Measurements from ENCODE around the gene CNIH3. TPM values are rescaled to one million over a fixed set of nuclear protein-coding genes. Genes with fewer than 3 reads are reported as not detected.

Gene CNIH3
- total and polyA plus RNA-seq, 2 donors (not counting 3 experiments of a cell fraction or from before 2014, with no cell fraction given): 1.3 to 2.5 TPM

GRCh38 chr1:224780736-224781135 lies 164.6 kb downstream of the CNIH3 start:
- Histone ChIP-seq H3K36me3 (ENCODE audit: control insufficient read depth in 2 of 2, extremely low read depth in 1 of 2, insufficient read depth in 2 of 2, low read length in 2 of 2) (no peaks in the 10 kb centered on the region), H3K4me1 (ENCODE audit: control insufficient read depth, extremely low read depth, insufficient read depth, low read length) (no peaks in the 10 kb centered on the region), H3K79me2 (ENCODE audit: control insufficient read depth, insufficient read depth, low read length) (no peaks in the 10 kb centered on the region), H3K27me3 (ENCODE audit: control insufficient read depth in 2 of 2, insufficient read depth in 2 of 2, low read length in 2 of 2) (peaks cover 0 to 2% of the 10 kb centered on the region in 2 experiments), H3K27ac (ENCODE audit: insufficient read depth, low read depth, low read length) (no peak overlapping the region), H3K4me2 (ENCODE audit: insufficient read depth, low read length) (no peak overlapping the region), H3K9me3 (replicated peaks; ENCODE audit: control insufficient read depth, insufficient read depth, low read length) (no peaks in the 10 kb centered on the region), H3K4me3 (replicated peaks in 1 of 3; ENCODE audit: insufficient read depth in 1 of 3, low read depth in 1 of 3, low read length in 3 of 3) (no peak overlapping the region), H3K9me1 (replicated peaks; ENCODE audit: control insufficient read depth, extremely low read depth, insufficient read depth, low read length) (no peaks in the 10 kb centered on the region), H4K20me1 (replicated peaks; ENCODE audit: control insufficient read depth, extremely low read depth, insufficient read depth, low read length) (peaks cover 2% of the 10 kb centered on the region), H3K9ac (replicated peaks; ENCODE audit: extremely low read depth, insufficient read depth, low read length) (no peak overlapping the region), H2AFZ (ENCODE audit: low read depth, low read length) (no peak overlapping the region)
- CTCF ChIA-PET: interaction anchor here (0.5 to 1.1 kb wide), 2 partner anchors 107 to 136 kb away, joined by 3 to 5 read pairs; no protein-coding TSS in a partner anchor
- dilution Hi-C loops (cut with MboI; ENCODE audit: extremely low pct_ligation_motif_present, low sequenced_read_pairs) (no loop called here), intact Hi-C loops (cut with micrococcal nuclease) (no loop called here)
- no peak for FAIRE-seq
- DNase-seq (ENCODE audit: low read depth, low spot score): no peak
- no TSS peak for BruUV-seq (replicated peaks)
- TF ChIP-seq GATA2 (IDR thresholded peaks at IDR 0.05; ENCODE audit: insufficient read depth, insufficient read length, low read depth, low read length): no peak
- TF ChIP-seq FOS (IDR thresholded peaks at IDR 0.05; ENCODE audit: borderline replicate concordance, insufficient read depth, low read length): no peak
- TF ChIP-seq POLR2AphosphoS5 (IDR thresholded peaks at IDR 0.05; ENCODE audit: insufficient read depth, low read depth, low read length): no peak
- TF ChIP-seq CTCF (IDR thresholded peaks at IDR 0.05; ENCODE audit: extremely low read depth in 1 of 2, insufficient read depth in 1 of 2, low read depth in 1 of 2, low read length in 2 of 2): no peak
- no peak for TF ChIP-seq MYC (IDR thresholded peaks at IDR 0.05; ENCODE audit: low read depth, low read length)
- POLR2A ChIA-PET: no interaction called here

GRCh38 chr1:224781800-224782199 lies 165.7 kb downstream of the CNIH3 start:
- Histone ChIP-seq H4K20me1 (replicated peaks; ENCODE audit: control insufficient read depth, extremely low read depth, insufficient read depth, low read length) (peaks cover 2% of the 10 kb centered on the region), H2AFZ (ENCODE audit: low read depth, low read length) (no peak overlapping the region), H3K4me1 (ENCODE audit: control insufficient read depth, extremely low read depth, insufficient read depth, low read length) (no peaks in the 10 kb centered on the region), H3K27ac (ENCODE audit: insufficient read depth, low read depth, low read length) (no peak overlapping the region), H3K36me3 (ENCODE audit: control insufficient read depth in 2 of 2, extremely low read depth in 1 of 2, insufficient read depth in 2 of 2, low read length in 2 of 2) (no peaks in the 10 kb centered on the region), H3K9ac (replicated peaks; ENCODE audit: extremely low read depth, insufficient read depth, low read length) (no peak overlapping the region), H3K27me3 (ENCODE audit: control insufficient read depth in 2 of 2, insufficient read depth in 2 of 2, low read length in 2 of 2) (peaks cover 0 to 2% of the 10 kb centered on the region in 2 experiments), H3K9me1 (replicated peaks; ENCODE audit: control insufficient read depth, extremely low read depth, insufficient read depth, low read length) (no peaks in the 10 kb centered on the region), H3K4me2 (ENCODE audit: insufficient read depth, low read length) (no peak overlapping the region), H3K9me3 (replicated peaks; ENCODE audit: control insufficient read depth, insufficient read depth, low read length) (no peaks in the 10 kb centered on the region), H3K79me2 (ENCODE audit: control insufficient read depth, insufficient read depth, low read length) (no peaks in the 10 kb centered on the region), H3K4me3 (replicated peaks in 1 of 3; ENCODE audit: insufficient read depth in 1 of 3, low read depth in 1 of 3, low read length in 3 of 3) (no peak overlapping the region)
- no peak for TF ChIP-seq FOS (IDR thresholded peaks at IDR 0.05; ENCODE audit: borderline replicate concordance, insufficient read depth, low read length)
- no peak for TF ChIP-seq JUN (IDR thresholded peaks at IDR 0.05; ENCODE audit: borderline replicate concordance, insufficient read depth, insufficient read length, low read depth)
- no peak for TF ChIP-seq MYC (IDR thresholded peaks at IDR 0.05; ENCODE audit: low read depth, low read length)
- no peak for TF ChIP-seq GATA2 (IDR thresholded peaks at IDR 0.05; ENCODE audit: insufficient read depth, insufficient read length, low read depth, low read length)
- no peak for TF ChIP-seq EZH2 (IDR thresholded peaks at IDR 0.05; ENCODE audit: borderline replicate concordance, low read depth, low read length, severe bottlenecking)
- TF ChIP-seq POLR2A (IDR thresholded peaks at IDR 0.05; ENCODE audit: low read depth, low read length): no peak
- TF ChIP-seq CTCF (IDR thresholded peaks at IDR 0.05; ENCODE audit: extremely low read depth in 1 of 2, insufficient read depth in 1 of 2, low read depth in 1 of 2, low read length in 2 of 2): no peak
- TF ChIP-seq MAX (IDR thresholded peaks at IDR 0.05; ENCODE audit: insufficient read depth, insufficient read length): no peak
- intact Hi-C loops (cut with micrococcal nuclease): no loop called here
- POLR2A ChIA-PET: no interaction called here
- BruUV-seq (replicated peaks): no TSS peak
- FAIRE-seq (no peak), DNase-seq (ENCODE audit: low read depth, low spot score) (no peak)
- dilution Hi-C loops (cut with MboI; ENCODE audit: extremely low pct_ligation_motif_present, low sequenced_read_pairs): no loop called here
- CTCF ChIA-PET: interaction anchor here (1.1 to 1.2 kb wide), 2 partner anchors 70 to 137 kb away, joined by 3 to 5 read pairs; no protein-coding TSS in a partner anchor

Measured in endothelial cell of umbilical vein (primary cell).